Neural cell (in vitro differentiated cells): ENCODE measurements around the gene FRMD4B.

ENCODE experiments used
- CTCF ChIP-seq: fragments of 450-650 bp; IDR thresholded peaks from 2 replicates; pipeline ENCODE4 v1.5.1; 2014; ENCODE audit warnings: antibody characterized with exemption, mild to moderate bottlenecking, moderate library complexity; ENCODE audit not compliant: poor library complexity, severe bottlenecking
- EZH2 ChIP-seq: fragments of 200-600, 300-800 bp; shearing (Covaris generic), sonication (generic); IDR thresholded peaks from 2 replicates; pipeline ENCODE4 v1.6.1; 2014; ENCODE audit warnings: antibody characterized with exemption, low read length, borderline replicate concordance, mild to moderate bottlenecking; ENCODE audit not compliant: insufficient read depth, poor library complexity, severe bottlenecking
- POLR2AphosphoS5 ChIP-seq: IDR thresholded peaks from 2 replicates; pipeline ENCODE4 v1.6.1; 2012
- REST ChIP-seq: IDR thresholded peaks from 2 replicates; pipeline ENCODE4 v1.6.1; 2012; ENCODE audit warnings: borderline replicate concordance

DNA sequence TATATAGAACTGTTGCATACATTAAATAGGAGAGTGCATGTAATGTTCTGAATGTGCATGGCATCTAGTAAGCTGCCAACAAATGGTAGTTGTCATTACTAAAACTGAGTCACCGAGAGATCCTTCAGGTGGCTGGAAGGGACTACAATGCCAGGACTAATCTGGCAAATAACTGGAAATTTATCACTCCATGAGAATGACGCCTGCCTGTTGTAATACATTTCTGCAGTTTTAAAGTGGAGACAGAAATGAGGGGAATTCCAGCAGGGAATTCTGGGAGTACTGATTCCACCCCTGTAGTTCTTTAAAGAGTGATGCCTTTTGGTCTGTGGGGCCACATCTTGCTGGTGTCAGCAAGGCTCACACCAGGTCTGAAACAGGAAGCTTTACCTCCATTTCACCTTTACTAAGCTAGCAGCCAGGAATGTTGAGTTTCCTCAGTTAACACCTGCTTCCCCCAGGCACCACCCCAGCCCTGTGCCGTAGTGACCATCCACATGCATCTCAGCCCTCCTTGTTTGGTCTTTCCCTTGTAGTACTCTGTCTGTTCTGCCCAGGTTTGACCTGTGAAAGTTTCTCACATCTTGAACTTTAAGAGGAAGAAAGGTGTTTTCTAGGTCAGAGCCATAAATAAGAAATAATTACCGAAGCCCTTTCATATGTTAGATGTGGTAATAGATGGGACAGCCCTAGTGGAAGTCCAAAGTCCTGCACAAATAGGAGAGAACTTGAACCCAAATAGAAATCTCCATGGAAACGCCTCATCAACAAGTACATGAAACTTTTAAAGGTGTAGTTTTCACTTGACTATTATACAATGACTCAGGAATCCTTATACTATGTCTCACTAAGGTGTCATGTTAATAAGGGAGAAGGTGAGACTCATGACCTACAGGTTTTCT, 206.8 kb downstream of the FRMD4B start:
- no peak for TF ChIP-seq CTCF
- no peak for TF ChIP-seq REST
- TF ChIP-seq POLR2AphosphoS5: no peak
- no peak for TF ChIP-seq EZH2
